GM19438 (cell line): ENCODE data around the gene XAGE3.
"Not testable (repeated sequence)": the region's sequence is repeated elsewhere in the genome, so short reads cannot be mapped to it uniquely, and the experiment has no call there.

Experiments used
- ATAC-seq: cut with Tn5 transposase; IDR thresholded peaks from one replicate; pipeline ENCODE4 v1.9.1; 2021; ENCODE audit warnings: low read depth; ENCODE audit not compliant: unreplicated experiment

XAGE3 gene

DNA sequence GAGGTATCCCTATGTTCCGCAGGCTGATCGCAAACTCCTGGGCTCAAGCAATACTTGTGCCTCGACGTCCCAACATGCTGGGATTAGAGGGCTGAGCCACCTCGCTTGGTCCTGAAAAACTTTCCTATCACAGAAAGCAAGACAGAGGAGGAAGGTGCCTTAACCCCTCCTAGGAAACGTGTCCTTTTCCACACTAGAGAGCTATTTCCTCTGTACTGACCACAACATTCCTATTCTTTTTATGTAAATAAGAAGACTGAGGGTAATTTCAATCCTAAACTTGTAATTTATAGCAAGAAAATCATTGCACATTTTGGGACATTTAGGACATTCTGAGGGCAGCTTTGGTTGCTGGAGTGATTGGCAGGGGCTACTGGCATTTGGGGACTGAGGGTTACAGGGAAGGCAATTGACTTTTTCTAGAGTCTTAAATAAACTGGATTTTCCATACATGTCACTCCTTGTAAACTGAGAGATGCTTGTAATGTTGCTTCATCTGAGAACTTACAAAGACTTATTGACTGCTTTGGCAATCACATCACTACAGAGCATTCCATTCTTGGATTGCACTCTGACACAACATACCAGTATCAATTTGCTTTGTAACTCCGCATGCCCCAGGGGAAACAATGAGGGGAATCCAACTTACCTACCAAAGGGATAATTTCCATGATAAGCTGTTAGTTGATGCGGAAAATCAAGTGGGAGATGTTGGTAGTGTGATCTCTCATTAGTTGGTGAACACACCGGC, 15.6 kb downstream of the XAGE3 start:
- ATAC-seq, result no peak

DNA sequence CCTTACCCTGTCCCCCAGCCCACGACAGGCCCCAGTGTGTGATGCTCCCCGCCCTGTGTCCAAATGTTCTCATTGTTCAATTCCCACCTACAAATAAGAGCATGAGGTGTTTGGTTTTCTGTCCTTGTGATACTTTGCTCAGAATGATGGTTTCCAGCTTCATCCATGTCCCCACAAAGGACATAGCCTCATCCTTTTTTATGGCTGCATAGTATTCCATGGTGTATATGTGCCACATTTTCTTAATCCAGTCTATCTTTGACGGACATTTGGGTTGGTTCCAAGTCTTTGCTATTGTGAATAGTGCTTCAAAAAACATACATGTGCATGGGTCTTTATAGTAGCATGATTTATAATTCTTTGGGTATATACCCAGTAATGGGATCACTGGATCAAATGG, 24.3 kb downstream of the XAGE3 start:
- ATAC-seq, result not testable (repeated sequence)

DNA sequence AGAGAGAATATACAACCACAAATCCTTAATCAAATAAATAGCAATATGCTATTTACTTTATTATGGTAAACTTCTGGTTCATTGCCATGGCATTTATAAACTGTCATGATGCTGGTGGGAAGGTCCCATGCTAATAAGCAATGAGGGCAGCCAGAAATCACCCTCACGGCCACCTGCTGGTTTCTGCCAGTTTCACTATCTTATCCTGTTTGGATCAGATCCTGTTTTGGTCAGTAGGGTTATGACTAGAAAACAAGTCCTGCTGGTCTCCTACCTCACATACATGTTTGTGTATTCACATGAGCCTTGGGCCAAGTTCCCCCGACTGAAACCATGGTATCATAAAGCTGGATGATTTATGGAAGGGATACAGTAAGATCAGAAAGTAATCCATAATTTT, 28.7 kb downstream of the XAGE3 start:
- no peak for ATAC-seq

DNA sequence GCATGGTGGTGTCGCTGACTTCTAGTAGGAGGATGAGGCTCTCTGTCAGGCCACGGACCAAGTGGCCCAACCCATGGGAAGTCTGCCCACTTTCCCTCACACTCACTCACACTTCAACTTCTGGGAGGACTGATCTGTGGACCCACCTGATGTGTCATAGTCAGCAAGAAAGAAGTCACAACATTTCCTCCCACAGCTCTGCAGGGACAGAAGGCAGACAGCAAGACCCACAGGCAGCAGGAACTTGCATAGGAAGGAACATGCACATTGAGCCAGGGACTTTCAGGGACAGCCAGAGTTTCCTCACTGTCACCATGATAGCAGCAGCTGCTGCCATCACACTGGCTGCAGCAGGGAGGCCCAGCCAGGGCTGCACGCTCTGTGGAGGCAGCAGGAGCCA, 37.3 kb downstream of the XAGE3 start:
- no peak for ATAC-seq

DNA sequence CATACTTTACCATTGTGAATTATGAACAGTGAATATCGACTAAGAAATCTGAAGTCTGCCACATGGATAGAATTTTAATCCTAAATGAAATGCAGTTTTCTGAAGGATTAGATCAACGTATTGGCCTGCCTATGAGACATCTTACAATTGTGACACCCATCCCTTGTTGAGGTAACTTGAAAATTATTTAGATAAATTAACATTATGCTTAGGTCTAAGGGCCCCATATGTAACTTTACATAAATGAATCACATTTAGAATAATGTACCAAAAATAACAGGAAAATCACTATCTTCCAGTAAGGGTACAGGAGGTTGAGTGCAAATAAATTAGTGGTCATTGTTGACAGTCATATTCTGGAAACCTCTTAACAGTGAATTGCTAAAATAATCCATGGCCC, 43.3 kb downstream of the XAGE3 start:
- ATAC-seq, result no peak

DNA sequence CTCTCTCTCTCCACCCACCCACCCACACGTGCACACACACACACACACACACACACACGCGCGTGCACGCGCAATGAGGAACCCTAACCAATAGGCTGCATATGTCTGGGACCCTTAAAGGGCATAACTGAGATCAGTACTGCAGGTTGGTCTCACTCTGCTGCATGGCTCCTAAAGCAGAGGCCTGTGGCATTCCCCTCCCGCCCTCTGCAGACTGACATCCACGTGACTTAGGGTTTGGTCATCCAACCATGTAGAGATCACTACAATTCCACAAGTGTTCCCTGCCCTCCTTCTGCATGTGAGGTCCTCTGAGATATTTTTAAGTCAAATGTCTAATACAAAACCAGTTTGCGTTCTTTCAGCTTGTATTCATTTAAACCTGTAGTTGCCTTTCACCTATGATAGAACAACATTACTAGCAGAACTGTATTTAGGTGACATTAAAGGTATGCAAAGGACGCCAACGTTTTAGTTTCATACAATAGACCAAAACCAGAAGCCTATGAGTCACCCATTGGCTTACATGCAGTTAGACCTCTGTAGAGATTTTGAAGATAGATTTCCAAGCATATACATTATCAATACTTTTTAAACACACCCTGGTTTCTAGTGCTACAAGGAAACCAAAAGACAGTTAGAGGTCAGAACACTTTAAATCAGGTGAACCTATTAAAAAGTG, 46.7 kb downstream of the XAGE3 start:
- no peak for ATAC-seq

DNA sequence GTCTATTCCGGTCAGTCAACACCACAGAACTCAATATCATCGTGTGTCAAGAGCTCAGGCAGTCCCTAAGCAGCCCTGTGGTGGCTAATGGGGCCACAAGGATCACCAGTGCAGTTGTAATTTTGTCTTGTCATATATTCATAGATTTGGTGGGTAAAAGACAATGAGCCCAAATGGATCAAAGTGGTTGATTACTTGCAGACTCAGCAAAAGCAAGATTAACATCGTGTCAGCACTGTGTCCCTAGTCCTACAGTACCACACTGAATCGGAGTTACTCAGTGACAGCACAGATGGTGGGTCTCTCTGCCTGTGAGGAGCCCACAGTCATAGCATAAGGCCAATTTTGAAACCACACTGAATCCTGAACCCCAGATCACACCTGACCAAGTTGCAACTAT, 48.1 kb downstream of the XAGE3 start:
- ATAC-seq, result no peak
